OCI-LY1 (cell line): ENCODE data around the gene LAMA3.

Experiments used
- H2AFZ ChIP-seq: fragments of 200-600 bp; sonication (generic), shearing (Covaris generic); 2 replicates; pipeline ENCODE4 v1.6.0; 2014; ENCODE audit warnings: antibody characterized with exemption, mild to moderate bottlenecking, low read length
- H3F3A ChIP-seq: fragments of 200-600 bp; sonication (generic), shearing (Covaris generic); 2 replicates; pipeline ENCODE4 v1.6.0; 2014; ENCODE audit warnings: mild to moderate bottlenecking, antibody characterized with exemption, low read length, moderate library complexity; ENCODE audit not compliant: insufficient read depth
- H3K27ac ChIP-seq: fragments of 200-600 bp; sonication (generic); 2 replicates; pipeline ENCODE4 v1.5.1; 2014; ENCODE audit warnings: low read length, mixed run types, mild to moderate bottlenecking, low read depth; ENCODE audit not compliant: poor library complexity, severe bottlenecking
- H3K27me3 ChIP-seq: fragments of 200-600 bp; sonication (generic); 2 replicates; pipeline ENCODE4 v1.6.0; 2014; ENCODE audit warnings: antibody characterized with exemption, mild to moderate bottlenecking, low read length, moderate library complexity; ENCODE audit not compliant: insufficient read depth
- H3K36me3 ChIP-seq: fragments of 200-600 bp; sonication (generic); 2 replicates; pipeline ENCODE4 v1.6.1; 2014; ENCODE audit warnings: mild to moderate bottlenecking, antibody characterized with exemption, low read length, moderate library complexity, mixed read lengths; ENCODE audit not compliant: insufficient read depth
- H3K4me1 ChIP-seq: fragments of 200-600 bp; sonication (generic); 2 replicates; pipeline ENCODE4 v1.5.1; 2014; ENCODE audit warnings: mild to moderate bottlenecking, low read length, moderate library complexity; ENCODE audit not compliant: insufficient read depth, severe bottlenecking
- H3K4me2 ChIP-seq: fragments of 200-600 bp; sonication (generic), shearing (Covaris generic); 2 replicates; pipeline ENCODE4 v1.6.1; 2014; ENCODE audit warnings: low read length
- H3K4me3 ChIP-seq: fragments of 200-600 bp; sonication (generic); 2 replicates; pipeline ENCODE4 v1.5.1; 2014; ENCODE audit warnings: low read length, low read depth, mild to moderate bottlenecking, mixed read lengths; ENCODE audit not compliant: poor library complexity, severe bottlenecking
- H3K79me2 ChIP-seq: fragments of 200-600 bp; shearing (Covaris generic); 2 replicates; pipeline ENCODE4 v1.6.1; 2016; ENCODE audit warnings: mixed run types, low read length, mixed read lengths; ENCODE audit not compliant: insufficient read depth
- H3K9ac ChIP-seq: fragments of 200-600 bp; sonication (generic), shearing (Covaris generic); 2 replicates; pipeline ENCODE4 v1.6.1; 2014; ENCODE audit warnings: mild to moderate bottlenecking, low read length, mixed read lengths
- H3K9me2 ChIP-seq: fragments of 200-600 bp; sonication (generic), shearing (Covaris generic); 2 replicates; pipeline ENCODE4 v1.6.1; 2014; ENCODE audit warnings: low read depth, mild to moderate bottlenecking, low read length, mixed read lengths
- H3K9me3 ChIP-seq: fragments of 200-600 bp; shearing (Covaris generic); 2 replicates; pipeline ENCODE4 v1.6.1; 2014; ENCODE audit warnings: low read length, mixed read lengths
- H4K20me1 ChIP-seq: fragments of 200-600 bp; sonication (generic), shearing (Covaris generic); 2 replicates; pipeline ENCODE4 v1.6.0; 2016; ENCODE audit warnings: mild to moderate bottlenecking, low read length; ENCODE audit not compliant: insufficient read depth
- CTCF ChIP-seq: fragments of 200-600 bp; sonication (generic), shearing (Covaris generic); IDR thresholded peaks from 2 replicates; pipeline ENCODE4 v1.5.1; 2017; ENCODE audit warnings: mild to moderate bottlenecking, antibody characterized with exemption, low read length, moderate library complexity, mixed read lengths
- EZH2 ChIP-seq: fragments of 200-600 bp; sonication (generic), shearing (Covaris generic); IDR thresholded peaks from 2 replicates; pipeline ENCODE4 v1.8.0; 2017; ENCODE audit warnings: borderline replicate concordance, mixed run types, mild to moderate bottlenecking, antibody characterized with exemption, low read length, moderate library complexity, mixed read lengths

The LAMA3 gene

GRCh38 chr18:23864624-23865023 lies 175.4 kb downstream of the LAMA3 start:
- Histone ChIP-seq H3K4me2 (no peak overlapping the region), H3K4me1 (peaks cover 51% of the 10 kb centered on the region), H4K20me1 (no peaks in the 10 kb centered on the region), H3K27me3 (no peaks in the 10 kb centered on the region), H3K79me2 (no peaks in the 10 kb centered on the region), H3K4me3 (no peak overlapping the region), H3K27ac (peak overlapping the region; percentile 46), H3K9ac (no peak overlapping the region), H3K9me2 (no peaks in the 10 kb centered on the region), H3K36me3 (no peaks in the 10 kb centered on the region), H2AFZ (no peak overlapping the region), H3K9me3 (no peaks in the 10 kb centered on the region), H3F3A (no peaks in the 10 kb centered on the region)
- TF ChIP-seq EZH2: no peak
- TF ChIP-seq CTCF: no peak

- Histone ChIP-seq H3K4me1 (peaks cover 57% of the 10 kb centered on the region), H3K79me2 (no peaks in the 10 kb centered on the region), H3K9me3 (no peaks in the 10 kb centered on the region), H3K9me2 (no peaks in the 10 kb centered on the region), H2AFZ (no peak overlapping the region), H3K4me2 (no peak overlapping the region), H3K9ac (no peak overlapping the region), H3F3A (no peaks in the 10 kb centered on the region), H3K36me3 (no peaks in the 10 kb centered on the region), H3K27ac (peak overlapping the region; percentile 40), H3K27me3 (no peaks in the 10 kb centered on the region), H4K20me1 (no peaks in the 10 kb centered on the region), H3K4me3 (no peak overlapping the region)
- TF ChIP-seq CTCF (no peak), EZH2 (no peak)
Measured at GRCh38 chr18:23867006-23867405, 177.8 kb downstream of the LAMA3 start.

GRCh38 chr18:23868136-23868785 lies 179.0 kb downstream of the LAMA3 start:
- no peaks in the 10 kb centered on the region for H3F3A ChIP-seq
- no peaks in the 10 kb centered on the region for H3K79me2 ChIP-seq
- TF ChIP-seq EZH2 (no peak), CTCF (no peak)
- H3K9ac ChIP-seq: no peak overlapping the region
- H4K20me1 ChIP-seq: no peaks in the 10 kb centered on the region
- H3K9me2 ChIP-seq: no peaks in the 10 kb centered on the region
- H3K27ac ChIP-seq: no peak overlapping the region
- no peak overlapping the region for H2AFZ ChIP-seq
- 0 out of 2 replicates have a peak, but pooled peaks cover 5% of the 10 kb centered on the region for H3K27me3 ChIP-seq
- H3K36me3 ChIP-seq: no peaks in the 10 kb centered on the region
- peaks cover 46% of the 10 kb centered on the region for H3K4me1 ChIP-seq
- no peak overlapping the region for H3K4me2 ChIP-seq
- no peaks in the 10 kb centered on the region for H3K9me3 ChIP-seq
- H3K4me3 ChIP-seq: no peak overlapping the region
